GDM1 (cell line): ENCODE data around the gene CHRM4.

Experiments used
- DNase-seq: peaks from one replicate; lab custom pipeline; 2025; lab: John Stamatoyannopoulos, UW

Gene CHRM4

GRCh38 chr11:46367244-46367915, 24.2 kb downstream of the CHRM4 start:
- DNase-seq: peak; percentile 21

GRCh38 chr11:46366661-46367161, 24.9 kb downstream of the CHRM4 start:
- DNase-seq: no peak

GRCh38 chr11:46366260-46366659, 25.3 kb downstream of the CHRM4 start:
- no peak for DNase-seq

- no peak for DNase-seq
Observed at GRCh38 chr11:46364791-46365190, 26.8 kb downstream of the CHRM4 start.

GRCh38 chr11:46364056-46364455, 27.5 kb downstream of the CHRM4 start:
- DNase-seq: no peak

GRCh38 chr11:46363455-46364005, 28.0 kb downstream of the CHRM4 start:
- DNase-seq: no peak

GRCh38 chr11:46363031-46363407, 28.6 kb downstream of the CHRM4 start:
- DNase-seq: no peak

GRCh38 chr11:46362156-46363030, 29.2 kb downstream of the CHRM4 start:
- DNase-seq: no peak

GRCh38 chr11:46361283-46362155, 30.1 kb downstream of the CHRM4 start:
- DNase-seq: peak; percentile 30

- no peak for DNase-seq
Observed at GRCh38 chr11:46360878-46361277, 30.7 kb downstream of the CHRM4 start.

- no peak for DNase-seq
Observed at GRCh38 chr11:46359953-46360352, 31.6 kb downstream of the CHRM4 start.

- DNase-seq: no peak
Observed at GRCh38 chr11:46357483-46357936, 34.1 kb downstream of the CHRM4 start.

GRCh38 chr11:46356924-46357482, 34.6 kb downstream of the CHRM4 start:
- no peak for DNase-seq

GRCh38 chr11:46353698-46354097, 37.9 kb downstream of the CHRM4 start:
- no peak for DNase-seq

GRCh38 chr11:46352063-46352841, 39.3 kb downstream of the CHRM4 start:
- DNase-seq: no peak

- no peak for DNase-seq
Observed at GRCh38 chr11:46351606-46352005, 40.0 kb downstream of the CHRM4 start.

GRCh38 chr11:46351148-46351547, 40.4 kb downstream of the CHRM4 start:
- no peak for DNase-seq

- DNase-seq: no peak
Observed at GRCh38 chr11:46350695-46351094, 40.9 kb downstream of the CHRM4 start.

- DNase-seq: no peak
Observed at GRCh38 chr11:46348566-46349401, 42.8 kb downstream of the CHRM4 start.
